Bone marrow (tissue), 2 donors: Measurements from ENCODE around the gene YLPM1.
A peak's percentile ranks its signal among the peaks of the same experiment; 100 is the strongest.

ENCODE experiments used
- DNase-seq, 2 donors: peaks; one replicate each; lab custom pipeline; 2025; lab: John Stamatoyannopoulos, UW

Gene YLPM1

GRCh38 chr14:74868739-74869138, 105.6 kb downstream of the YLPM1 start:
- DNase-seq, result no peak

GRCh38 chr14:74871819-74872218, 108.7 kb downstream of the YLPM1 start:
- no peak for DNase-seq

- no peak for DNase-seq
Measured at GRCh38 chr14:74875204-74875603, 112.1 kb downstream of the YLPM1 start.

- peak in 1 of 2 donors; percentile 69 for DNase-seq
Measured at GRCh38 chr14:74875941-74876913, 113.1 kb downstream of the YLPM1 start, which contains the start of gene PROX2. Gene PROX2 (minus strand): TSS chr14:74876145. CDS start chr14:74863834, 12,311 bp downstream.

- DNase-seq, result no peak
Measured at GRCh38 chr14:74879427-74880182, 116.5 kb downstream of the YLPM1 start.

GRCh38 chr14:74881431-74882102, 118.5 kb downstream of the YLPM1 start, which contains the start of gene DLST:
Gene DLST (plus strand): TSS chr14:74881916. CDS start chr14:74881954, 38 bp downstream.
- DNase-seq, result peak; percentile 68 to 86

- DNase-seq, result peak; percentile 21 to 68
Measured at GRCh38 chr14:74882103-74882920, 119.2 kb downstream of the YLPM1 start.
